DMS53 (cell line): Measurements from ENCODE around the gene MFSD6.
A peak's percentile ranks its signal among the peaks of the same experiment; 100 is the strongest.
"Not testable (repeated sequence)": the region's sequence is repeated elsewhere in the genome, so short reads cannot be mapped to it uniquely, and the experiment has no call there.

Experiments
- DNase-seq: peaks from one replicate; lab custom pipeline; 2025; lab: John Stamatoyannopoulos, UW

MFSD6 gene

GRCh38 chr2:190466819-190467446, 58.8 kb downstream of the MFSD6 start:
- peak; percentile 78 for DNase-seq

- DNase-seq = peak; percentile 33
Measured at GRCh38 chr2:190467575-190468083, 59.5 kb downstream of the MFSD6 start.

GRCh38 chr2:190468354-190468753, 60.2 kb downstream of the MFSD6 start:
- peak; percentile 74 for DNase-seq

DNA sequence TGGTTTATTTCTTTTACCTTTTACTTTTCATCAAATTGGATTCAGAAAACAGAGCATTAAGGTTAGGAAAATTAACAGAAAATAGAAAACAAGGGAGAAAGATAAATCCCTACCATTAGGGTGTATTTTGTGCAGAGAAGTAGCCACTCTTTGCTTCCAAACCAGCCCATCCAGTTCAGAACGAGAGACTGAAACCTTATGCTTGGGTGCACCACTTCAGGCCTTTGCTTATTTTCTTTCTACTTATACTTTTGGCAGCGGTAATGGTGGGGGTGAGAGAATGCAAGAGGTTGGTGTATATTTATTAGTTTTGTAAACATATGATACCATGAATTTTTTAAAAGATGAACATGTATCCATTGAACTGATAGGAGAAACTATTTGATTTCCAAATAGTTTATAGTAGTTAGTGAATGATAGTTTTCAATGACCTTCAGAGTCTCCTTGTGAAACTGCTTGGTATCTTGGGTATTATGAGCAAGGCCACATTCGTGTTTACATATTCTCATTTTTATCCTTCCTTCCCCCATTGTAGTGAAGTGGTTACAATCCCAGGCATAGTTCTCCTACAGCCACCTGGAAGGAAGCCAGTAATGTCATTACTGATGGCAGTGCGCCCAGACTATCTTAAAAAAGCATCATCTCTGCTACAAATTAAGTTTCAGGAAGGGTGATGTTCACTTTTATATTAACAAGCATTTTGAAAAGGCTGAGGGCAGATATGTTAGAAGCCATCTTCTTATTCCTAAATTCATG, 60.8 kb downstream of the MFSD6 start:
- peak; percentile 95 for DNase-seq

- peak; percentile 99 for DNase-seq
Measured at GRCh38 chr2:190469771-190470170, 61.6 kb downstream of the MFSD6 start.

DNA sequence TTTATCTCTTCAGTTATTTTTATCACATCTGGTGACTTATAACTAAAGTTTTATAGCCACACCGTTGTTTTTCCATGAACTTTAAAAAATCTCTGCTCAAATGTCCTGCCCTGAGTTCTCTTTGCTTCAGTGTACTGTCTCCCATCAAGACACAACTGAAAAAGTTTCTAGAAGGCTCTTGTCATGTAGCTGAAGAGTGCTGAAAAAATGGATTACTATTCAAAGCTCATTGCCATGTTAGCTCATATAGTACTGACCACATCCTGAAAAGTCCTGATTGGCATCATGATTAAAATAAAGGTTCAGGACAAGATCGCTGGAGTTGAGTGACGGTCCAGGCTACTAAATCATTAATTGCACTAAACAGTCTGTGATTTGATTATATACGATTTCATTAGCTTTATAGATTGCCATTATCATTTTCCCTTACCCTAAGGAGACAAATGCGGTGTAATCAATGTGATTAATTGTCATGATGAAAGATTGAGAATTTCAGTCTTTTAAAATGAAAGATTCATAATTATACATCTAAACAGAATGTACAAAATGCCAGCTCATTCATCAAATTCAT, 62.2 kb downstream of the MFSD6 start:
- peak; percentile 52 for DNase-seq

GRCh38 chr2:190477661-190478454, 69.7 kb downstream of the MFSD6 start:
- no peak for DNase-seq

GRCh38 chr2:190478572-190479195, 70.5 kb downstream of the MFSD6 start:
- no peak for DNase-seq

DNA sequence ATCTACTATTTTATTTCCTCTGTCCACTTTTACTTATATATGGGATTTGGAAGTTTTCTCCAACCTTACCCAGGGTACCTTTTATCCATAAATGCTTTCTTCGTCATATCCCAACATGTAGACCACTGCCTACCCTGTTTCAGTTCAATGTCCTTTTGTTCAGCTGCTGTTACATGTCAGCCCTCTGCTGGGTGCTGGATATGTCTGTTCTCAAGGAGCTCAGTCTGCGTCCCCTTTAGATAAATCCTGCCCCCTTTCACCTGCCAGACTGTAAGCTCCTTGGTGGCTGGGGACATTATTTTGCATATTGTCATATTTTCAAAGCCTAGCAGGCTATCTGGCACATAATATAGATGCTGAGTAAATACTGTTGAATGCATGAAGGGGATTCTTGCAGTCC, 73.2 kb downstream of the MFSD6 start:
- no peak for DNase-seq

DNA sequence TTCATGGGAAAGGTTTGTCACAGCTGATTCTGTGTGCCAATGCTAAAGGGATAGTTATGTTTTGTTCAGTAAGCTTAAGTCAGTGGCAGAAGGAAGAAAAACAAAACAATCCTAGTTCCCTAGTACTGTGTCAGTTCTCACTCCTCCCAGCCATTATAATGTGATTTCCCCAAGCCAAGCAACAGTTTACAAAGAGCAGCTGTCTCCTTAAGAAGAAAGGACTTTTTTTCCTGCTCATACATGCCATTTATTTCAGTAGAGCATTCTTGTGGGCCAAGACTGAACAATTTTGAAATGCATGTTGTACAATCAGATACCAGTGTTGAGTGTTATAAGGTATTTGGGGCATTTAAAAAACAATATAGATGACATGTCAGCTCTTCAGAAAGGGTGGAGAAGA, 74.3 kb downstream of the MFSD6 start:
- DNase-seq = no peak

GRCh38 chr2:190486037-190486623, 78.0 kb downstream of the MFSD6 start:
- DNase-seq = no peak

GRCh38 chr2:190488516-190489233, 80.5 kb downstream of the MFSD6 start:
- DNase-seq = no peak

DNA sequence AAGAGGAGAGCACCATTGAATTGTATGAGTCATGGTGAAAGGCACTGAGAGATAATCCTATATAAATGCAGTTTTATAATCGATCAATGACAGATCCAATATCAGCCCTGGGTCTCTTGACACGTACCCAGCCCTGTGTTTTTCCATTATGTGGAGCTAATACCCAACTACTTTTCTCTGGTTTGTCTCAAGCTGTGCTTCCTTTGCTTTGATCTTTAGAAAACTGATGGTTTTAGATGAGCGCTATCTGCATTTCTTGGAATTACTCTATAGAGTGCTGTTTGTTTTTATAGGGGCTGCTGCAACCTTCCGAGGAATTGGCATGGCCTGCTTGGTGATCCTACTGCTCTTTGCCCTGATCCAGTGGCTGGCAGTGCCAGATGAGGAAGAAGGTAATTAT, 81.3 kb downstream of the MFSD6 start:
- no peak for DNase-seq

DNA sequence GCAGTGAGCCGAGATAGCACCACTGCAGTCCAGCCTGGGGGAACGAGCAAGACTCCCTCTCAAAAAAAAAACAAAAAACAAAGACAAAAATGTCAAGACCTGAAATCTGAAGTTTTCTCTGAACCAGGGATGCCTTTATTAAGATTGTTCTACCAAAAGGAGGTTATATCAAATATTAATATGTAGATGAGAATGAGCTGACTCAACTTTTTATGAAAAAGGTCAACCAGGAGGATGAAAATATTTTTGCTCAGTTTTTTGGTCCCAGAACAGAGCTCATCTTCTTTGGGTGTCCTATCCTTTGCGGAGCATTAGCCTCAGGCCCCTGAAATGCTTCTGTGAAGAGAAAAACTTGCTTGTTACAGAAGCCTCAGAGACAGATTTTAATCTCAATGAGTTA, 82.3 kb downstream of the MFSD6 start:
- DNase-seq = no peak

GRCh38 chr2:190493095-190493494, 84.9 kb downstream of the MFSD6 start:
- DNase-seq = no peak

DNA sequence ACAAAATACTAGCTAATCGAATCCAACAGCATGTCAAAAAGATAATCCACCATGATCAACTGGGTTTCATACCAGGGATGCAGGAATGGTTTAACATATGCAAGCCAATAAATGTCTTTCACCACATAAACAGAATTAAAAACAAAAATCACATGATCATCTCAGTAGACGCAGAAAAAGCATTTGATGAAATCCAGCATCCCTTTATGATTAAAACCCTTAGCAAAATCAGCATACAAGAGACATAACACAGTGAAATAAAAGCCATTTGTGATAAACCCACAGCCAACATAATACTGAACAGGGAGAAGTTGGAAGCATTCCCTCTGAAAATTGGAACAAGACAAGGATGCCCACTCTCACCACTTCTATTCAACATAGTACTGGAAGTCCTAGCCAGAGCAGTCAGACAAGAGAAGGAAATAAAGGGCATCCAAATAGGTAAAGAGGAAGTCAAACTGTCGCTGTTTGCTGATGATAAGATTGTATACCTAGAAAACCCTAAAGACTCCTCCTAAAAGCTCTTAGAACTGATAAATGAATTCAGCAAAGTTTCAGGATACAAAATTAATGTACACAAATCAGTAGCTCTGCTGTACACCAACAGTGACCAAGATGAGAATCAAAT, 86.6 kb downstream of the MFSD6 start:
- DNase-seq = not testable (repeated sequence)

- peak; percentile 34 for DNase-seq
Measured at GRCh38 chr2:190497428-190497827, 89.3 kb downstream of the MFSD6 start.

- DNase-seq = no peak
Measured at GRCh38 chr2:190499273-190499672, 91.1 kb downstream of the MFSD6 start.

DNA sequence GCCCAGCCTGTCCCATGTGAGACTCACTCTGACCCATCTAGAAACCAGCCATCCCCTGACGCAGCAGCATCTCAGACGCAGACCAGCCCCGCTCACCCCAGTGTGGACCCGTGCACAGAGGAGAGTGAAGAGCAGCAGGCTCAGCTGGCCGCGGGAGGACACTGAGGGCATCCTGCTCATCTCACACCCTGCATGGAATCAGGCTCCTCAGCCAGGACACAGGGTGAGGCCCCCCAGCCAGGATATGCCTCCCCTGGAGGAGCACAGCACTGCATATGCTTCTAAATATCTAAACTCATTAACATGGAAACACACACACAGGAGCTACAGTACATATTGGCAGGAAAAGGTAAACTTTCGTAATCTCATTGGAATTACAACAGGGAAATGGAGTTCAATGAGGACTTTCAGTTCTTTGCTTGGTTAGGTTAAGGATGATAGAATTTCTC, 91.9 kb downstream of the MFSD6 start:
- no peak for DNase-seq

DNA sequence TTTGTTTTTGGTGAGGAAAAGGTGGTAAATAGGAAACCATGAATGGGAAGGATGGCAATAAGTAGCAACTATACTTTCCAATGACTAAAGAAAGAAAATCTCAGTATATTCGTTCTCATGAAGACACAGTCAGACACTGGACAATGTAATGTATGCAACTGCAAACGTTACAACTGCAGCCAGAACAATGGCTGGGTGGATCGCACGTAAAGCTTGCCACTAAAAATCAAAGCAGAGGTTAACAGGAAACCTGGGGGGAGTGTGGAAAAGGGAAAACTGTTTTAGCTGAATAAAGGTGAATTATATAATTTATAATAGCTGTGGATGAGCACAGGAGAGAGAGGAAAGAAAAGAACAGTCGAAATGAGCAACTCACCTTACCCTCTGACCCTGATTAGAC, 93.1 kb downstream of the MFSD6 start:
- DNase-seq = no peak
